Measurements from ENCODE around the gene R3HDM2. TPM values are rescaled to one million over a fixed set of nuclear protein-coding genes. Genes with fewer than 3 reads are reported as not detected.
"Not testable (repeated sequence)": the region's sequence is repeated elsewhere in the genome, so short reads cannot be mapped to it uniquely, and the experiment has no call there.

Gene R3HDM2
- total and polyA plus RNA-seq, 2 of the 13 experiments (the other 11 are each of a cell fraction or from before 2014, with no cell fraction given), result 11.1 to 23.5 TPM

DNA sequence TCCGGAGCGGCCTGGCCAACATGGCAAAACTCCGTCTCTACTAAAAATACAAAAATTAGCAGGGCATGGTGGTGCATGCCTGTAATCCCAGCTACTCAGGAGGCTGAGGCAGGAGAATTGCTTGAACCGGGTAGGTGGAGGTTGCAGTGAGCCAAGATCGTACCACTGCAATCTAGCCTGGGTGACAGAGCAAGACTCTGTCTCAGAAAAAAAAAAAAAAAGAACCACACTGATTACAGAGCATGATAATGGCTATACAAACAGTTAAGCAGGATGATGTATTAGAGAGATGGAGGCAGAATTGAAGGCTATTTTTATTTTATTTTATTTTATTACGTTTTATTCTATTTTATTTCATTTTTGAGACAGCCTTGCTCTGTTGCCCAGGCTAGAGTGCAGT, 13.5 kb upstream of the R3HDM2 start:
- H2AFZ ChIP-seq (ENCODE audit: low read length); H3K9ac ChIP-seq (ENCODE audit: insufficient read depth, low read depth, low read length); intact Hi-C loops (cut with micrococcal nuclease; ENCODE audit: unreplicated experiment); FAIRE-seq; H3K4me2 ChIP-seq (ENCODE audit: low read depth, low read length); H3K27ac ChIP-seq (ENCODE audit: extremely low read length, insufficient read depth, low read length); H3K4me1 ChIP-seq (ENCODE audit: insufficient read depth, low read length); H3K27me3 ChIP-seq (ENCODE audit: control insufficient read depth in 1 of 2, insufficient read depth in 2 of 2, low read length in 2 of 2); H3K79me2 ChIP-seq (ENCODE audit: insufficient read depth, low read length); H3K9me3 ChIP-seq (ENCODE audit: low read length); DNase-seq (ENCODE audit: low spot score); H4K20me1 ChIP-seq (ENCODE audit: insufficient read depth, low read length); BruUV-seq (replicated peaks); in situ Hi-C loops (cut with HindIII; ENCODE audit: extremely low pct_ligation_motif_present, low pct_unique_long_range_greater_than_20kb); H3K4me3 ChIP-seq (replicated peaks in 1 of 3; ENCODE audit: insufficient read depth in 1 of 3, low read depth in 2 of 3, low read length in 3 of 3); H3K36me3 ChIP-seq (replicated peaks in 1 of 2; ENCODE audit: control insufficient read depth in 1 of 2, insufficient read depth in 2 of 2, low read length in 2 of 2); CTCF ChIA-PET (ENCODE audit: low intra/inter-chr PET ratio, low total read pairs); ATAC-seq: not testable (repeated sequence)
- WGBS (ENCODE audit: low lambda C conversion rate), result 84% methylated on average over 6 of the region's 6 CpGs
- POLR2A ChIA-PET, result interaction anchor here (1.1 kb wide), 1 partner anchor 10 kb away, joined by 3 read pairs; the partner anchor contains the start of gene INHBC

- Histone ChIP-seq H2AFZ (ENCODE audit: low read length) (no peak overlapping the region), H3K9me3 (ENCODE audit: low read length) (no peaks in the 10 kb centered on the region), H3K36me3 (replicated peaks in 1 of 2; ENCODE audit: control insufficient read depth in 1 of 2, insufficient read depth in 2 of 2, low read length in 2 of 2) (no peaks in the 10 kb centered on the region), H3K9ac (ENCODE audit: insufficient read depth, low read depth, low read length) (no peak overlapping the region), H3K27ac (ENCODE audit: extremely low read length, insufficient read depth, low read length) (no peak overlapping the region), H3K4me3 (replicated peaks in 1 of 3; ENCODE audit: insufficient read depth in 1 of 3, low read depth in 2 of 3, low read length in 3 of 3) (no peak overlapping the region), H3K4me1 (ENCODE audit: insufficient read depth, low read length) (no peaks in the 10 kb centered on the region), H3K4me2 (ENCODE audit: low read depth, low read length) (no peak overlapping the region), H3K27me3 (ENCODE audit: control insufficient read depth in 1 of 2, insufficient read depth in 2 of 2, low read length in 2 of 2) (no peaks in the 10 kb centered on the region), H3K79me2 (ENCODE audit: insufficient read depth, low read length) (no peaks in the 10 kb centered on the region), H4K20me1 (ENCODE audit: insufficient read depth, low read length) (no peaks in the 10 kb centered on the region)
- BruUV-seq (replicated peaks), result no TSS peak
- ChIA-PET CTCF (ENCODE audit: low intra/inter-chr PET ratio, low total read pairs) (no interaction called here), POLR2A (interaction anchor here (1.4 kb wide), 1 partner anchor 11 kb away, joined by 4 read pairs; no protein-coding TSS in a partner anchor)
- ATAC-seq (no peak), FAIRE-seq (no peak), DNase-seq (ENCODE audit: low spot score) (no peak)
- intact Hi-C loops (cut with micrococcal nuclease; ENCODE audit: unreplicated experiment), result no loop called here
- in situ Hi-C loops (cut with HindIII; ENCODE audit: extremely low pct_ligation_motif_present, low pct_unique_long_range_greater_than_20kb), result no loop called here
- 100% methylated on average over 1 of the region's 1 CpG for WGBS (ENCODE audit: low lambda C conversion rate)
- TF ChIP-seq NR2C2 (CRISPR knock-in tag; IDR thresholded peaks at IDR 0.05; ENCODE audit: borderline replicate concordance) (no peak), ZBTB34 (CRISPR knock-in tag; IDR thresholded peaks at IDR 0.05) (no peak), ZNF282 (IDR thresholded peaks at IDR 0.05; ENCODE audit: partially characterized antibody) (no peak), NCOA2 (CRISPR knock-in tag; IDR thresholded peaks at IDR 0.05) (no peak), THYN1 (CRISPR knock-in tag; IDR thresholded peaks at IDR 0.05; ENCODE audit: borderline replicate concordance, low read depth) (no peak), TBP (CRISPR knock-in tag; IDR thresholded peaks at IDR 0.05) (no peak), HINFP (CRISPR knock-in tag; IDR thresholded peaks at IDR 0.05; ENCODE audit: low read depth) (no peak), RERE (CRISPR knock-in tag; IDR thresholded peaks at IDR 0.05; ENCODE audit: low read depth) (no peak), NR2F2 (IDR thresholded peaks at IDR 0.05; ENCODE audit: borderline replicate concordance, low read depth) (no peak), ATM (IDR thresholded peaks at IDR 0.05; ENCODE audit: borderline replicate concordance) (no peak)
Observed at GRCh38 chr12:57441846-57442427, 11.1 kb upstream of the R3HDM2 start.
